OCI-LY7 (cell line): Measurements from ENCODE around the gene C9orf78. TPM values are rescaled to one million over a fixed set of nuclear protein-coding genes. Genes with fewer than 3 reads are reported as not detected.

ENCODE experiments used
- BruUV-seq: library from RNA; stranded (reverse); fragments of 400-500 nt; replicated peaks from 2 replicates; lab custom pipeline; 2021; lab: Mats Ljungman, UMichigan
- CTCF ChIA-PET: fragments of 300-600 bp; sonication (Branson Sonifier 250); formaldehyde crosslinking; loops from one replicate; lab custom pipeline; 2022; ENCODE audit warnings: antibody characterized with exemption; ENCODE audit not compliant: unreplicated experiment; lab: Charles Lee
- POLR2A ChIA-PET: fragments of 300-600 bp; sonication (Branson Sonifier 250); formaldehyde crosslinking; loops from one replicate; lab custom pipeline; 2022; ENCODE audit warnings: antibody characterized with exemption; lab: Charles Lee
- DNase-seq: peaks from one replicate; pipeline ENCODE4 v3.0.0-alpha.2; 2015; ENCODE audit warnings: low spot score
- H2AFZ ChIP-seq: fragments of 200-600 bp; sonication (generic), shearing (Covaris generic); 2 replicates; pipeline ENCODE4 v1.6.1; 2014; ENCODE audit warnings: mild to moderate bottlenecking, antibody characterized with exemption, low read length, moderate library complexity
- H3K27ac ChIP-seq: fragments of 200-600 bp; sonication (generic); 2 replicates; pipeline ENCODE4 v1.5.1; 2014; ENCODE audit warnings: mixed run types, low read depth, mild to moderate bottlenecking, moderate library complexity, low read length, inconsistent platforms; ENCODE audit not compliant: poor library complexity, severe bottlenecking
- H3K36me3 ChIP-seq: fragments of 200-600 bp; sonication (generic); 2 replicates; pipeline ENCODE4 v1.6.1; 2014; ENCODE audit warnings: mild to moderate bottlenecking, antibody characterized with exemption, low read length, moderate library complexity, mixed read lengths; ENCODE audit not compliant: insufficient read depth
- H3K4me1 ChIP-seq: fragments of 200-600 bp; sonication (generic); 2 replicates; pipeline ENCODE4 v1.5.1; 2014; ENCODE audit warnings: mild to moderate bottlenecking, low read length; ENCODE audit not compliant: insufficient read depth, poor library complexity, severe bottlenecking
- H3K4me2 ChIP-seq: fragments of 200-600 bp; sonication (generic); 2 replicates; pipeline ENCODE4 v1.6.1; 2014; ENCODE audit warnings: mild to moderate bottlenecking, low read length
- H3K4me3 ChIP-seq: fragments of 200-600 bp; sonication (generic); 2 replicates; pipeline ENCODE4 v1.5.1; 2014; ENCODE audit warnings: mild to moderate bottlenecking, low read depth, low read length; ENCODE audit not compliant: poor library complexity, severe bottlenecking
- H3K79me2 ChIP-seq: fragments of 200-600 bp; sonication (generic); 2 replicates; pipeline ENCODE4 v1.6.1; 2016; ENCODE audit warnings: low read depth, mild to moderate bottlenecking, low read length, moderate library complexity, mixed read lengths; ENCODE audit not compliant: insufficient read depth
- H3K9me2 ChIP-seq: fragments of 200-600 bp; sonication (generic); 2 replicates; pipeline ENCODE4 v1.6.1; 2016; ENCODE audit warnings: mild to moderate bottlenecking, low read length, mixed read lengths; ENCODE audit not compliant: insufficient read depth
- H3K9me3 ChIP-seq: fragments of 200-600 bp; sonication (generic); 2 replicates; pipeline ENCODE4 v1.6.1; 2014; ENCODE audit warnings: mild to moderate bottlenecking, mixed run types, low read length, mixed read lengths
- H4K20me1 ChIP-seq: fragments of 200-600 bp; sonication (generic); 2 replicates; pipeline ENCODE4 v1.6.1; 2014; ENCODE audit warnings: mild to moderate bottlenecking, antibody characterized with exemption, low read length, moderate library complexity, mixed read lengths; ENCODE audit not compliant: insufficient read depth
- CTCF ChIP-seq: fragments of 200-600 bp; sonication (generic); conservative IDR thresholded peaks from 2 replicates; pipeline ENCODE4 v1.5.1; 2014; ENCODE audit warnings: mild to moderate bottlenecking, antibody characterized with exemption, low read length, moderate library complexity, mixed read lengths
- EZH2phosphoT487 ChIP-seq: fragments of 200-600 bp; sonication (generic); IDR thresholded peaks from 2 replicates; pipeline ENCODE4 v1.6.1; 2018; ENCODE audit warnings: low read depth, borderline replicate concordance, mild to moderate bottlenecking, mixed run types, antibody characterized with exemption, low read length, moderate library complexity, mixed read lengths
- intact Hi-C: fragments of 100-400 bp; cut with micrococcal nuclease; formaldehyde crosslinking; loops from one replicate; pipeline ENCODE4 v1.10.0; 2022; ENCODE audit not compliant: unreplicated experiment
- total RNA-seq, 2 experiments: library from RNA; depleted of rRNA in 1 of 2; stranded (reverse); fragments of >200 nt in 1 of 2; shearing (Covaris generic) in 1 of 2; gene quantifications; 2 replicates each; pipeline ENCODE4 v1.2.3, GENCODE V29; 2014 to 2022

The C9orf78 gene
- total RNA-seq, 2 experiments from 2014 or later: 49.4 to 60.6 TPM

- ChIA-PET POLR2A (no interaction called here), CTCF (interaction anchor here (0.7 kb wide), 1 partner anchor 1919 kb away, joined by 5 read pairs; no protein-coding TSS in a partner anchor)
- Histone ChIP-seq H2AFZ (no peak overlapping the region), H3K27ac (peak overlapping the region; percentile 19), H3K36me3 (peaks cover 60% of the 10 kb centered on the region), H3K9me3 (no peaks in the 10 kb centered on the region), H3K4me3 (peak overlapping the region; percentile 99), H3K4me2 (peak overlapping the region; percentile 89), H4K20me1 (no peaks in the 10 kb centered on the region), H3K4me1 (peaks cover 9% of the 10 kb centered on the region), H3K9me2 (no peaks in the 10 kb centered on the region), H3K79me2 (peaks cover 17% of the 10 kb centered on the region; the same call in 1 of the 2 replicates)
- intact Hi-C loops: no loop called here
- no TSS peak for BruUV-seq
- TF ChIP-seq EZH2phosphoT487 (no peak), CTCF (no peak)
- DNase-seq: peak; percentile 48
Measured at GRCh38 chr9:129822898-129823541, 12.1 kb downstream of the C9orf78 start.

GRCh38 chr9:129816501-129817435 is 18.3 kb downstream of the C9orf78 start:
- H3K9me3 ChIP-seq: no peaks in the 10 kb centered on the region
- BruUV-seq: no TSS peak
- no peak for DNase-seq
- H3K4me2 ChIP-seq: no peak overlapping the region
- H4K20me1 ChIP-seq: no peaks in the 10 kb centered on the region
- H2AFZ ChIP-seq: no peak overlapping the region
- intact Hi-C loops: no loop called here
- peaks cover 80% of the 10 kb centered on the region for H3K36me3 ChIP-seq
- POLR2A ChIA-PET: no interaction called here
- peaks cover 4% of the 10 kb centered on the region; the same call in 1 of the 2 replicates for H3K79me2 ChIP-seq
- no peaks in the 10 kb centered on the region for H3K4me1 ChIP-seq
- no peak overlapping the region for H3K4me3 ChIP-seq
- H3K9me2 ChIP-seq: no peaks in the 10 kb centered on the region
- CTCF ChIA-PET: interaction anchor here (0.6 kb wide), 1 partner anchor 12 kb away, joined by 5 read pairs; no protein-coding TSS in a partner anchor
- H3K27ac ChIP-seq: no peak overlapping the region
- TF ChIP-seq EZH2phosphoT487 (no peak), CTCF (no peak)
